ENCODE data around the gene ID1. TPM values are rescaled to one million over a fixed set of nuclear protein-coding genes. Genes with fewer than 3 reads are reported as not detected.

Gene ID1
- 1 to 10 TPM in 2 of 6 donors, under 1 TPM in 2, not detected in 2; 0.86 to 2.0 (median 1.1) TPM for polyA plus RNA-seq (ENCODE audit: low read depth in 6 of 6)

GRCh38 chr20:31605031-31605901 is at the start of gene ID1:
Gene ID1 (plus strand): TSS chr20:31605289. CDS start chr20:31605388, 99 bp downstream.
- no peaks in the 10 kb centered on the region for H3K36me3 Mint-ChIP-seq
- ATAC-seq (ENCODE audit: low read depth in 2 of 2) (peak; percentile 88 to 89), DNase-seq (peak; percentile 87)
- H3K4me1 Mint-ChIP-seq: peaks cover 12 to 28% (median 27%) of the 10 kb centered on the region in 3 donors
- H3K4me3 Mint-ChIP-seq: peak within 1 kb of the TSS; percentile 87 to 97 (median 95)
- H3K27ac Mint-ChIP-seq: peak within 1 kb of the TSS; percentile 61 to 94 (median 89)
- peaks cover 34 to 49% (median 45%) of the 10 kb centered on the region in 3 donors for H3K27me3 Mint-ChIP-seq
- no peaks in the 10 kb centered on the region for H3K9me3 Mint-ChIP-seq

- H3K27me3 Mint-ChIP-seq: no peaks in the 10 kb centered on the region
- H3K9me3 Mint-ChIP-seq: no peaks in the 10 kb centered on the region
- H3K4me1 Mint-ChIP-seq: peaks cover 0 to 7% (median 3%) of the 10 kb centered on the region in 3 donors
- no peak for DNase-seq
- H3K36me3 Mint-ChIP-seq: peaks cover 0 to 8% of the 10 kb centered on the region in 2 donors
- ATAC-seq (ENCODE audit: low read depth in 2 of 2): no peak
- no peak overlapping the region for H3K4me3 Mint-ChIP-seq
- peak overlapping the region in 3 of 6 donors; percentile 1 to 69 (median 44) for H3K27ac Mint-ChIP-seq
Measured at GRCh38 chr20:31559704-31560093, 45.4 kb upstream of the ID1 start.

- H3K4me3 Mint-ChIP-seq: no peak overlapping the region
- peak; percentile 58 for DNase-seq
Measured at GRCh38 chr20:31560094-31560745, 44.9 kb upstream of the ID1 start.

GRCh38 chr20:31560746-31561598 is 44.1 kb upstream of the ID1 start:
- Mint-ChIP-seq H3K27ac (peak overlapping the region in 1 of 6 donors; percentile 42), H3K27me3 (no peaks in the 10 kb centered on the region), H3K4me3 (no peak overlapping the region), H3K36me3 (peaks cover 0 to 8% of the 10 kb centered on the region in 2 donors), H3K9me3 (no peaks in the 10 kb centered on the region), H3K4me1 (peaks cover 0 to 7% (median 3%) of the 10 kb centered on the region in 3 donors)
- ATAC-seq (ENCODE audit: low read depth in 2 of 2): no peak
- no peak for DNase-seq

More at GRCh38 chr20:31560094-31560745, 44.9 kb upstream of the ID1 start:
- peak; percentile 63 to 70 for ATAC-seq (ENCODE audit: low read depth in 2 of 2)
- H3K9me3 Mint-ChIP-seq: no peaks in the 10 kb centered on the region
- no peaks in the 10 kb centered on the region for H3K27me3 Mint-ChIP-seq
- H3K27ac Mint-ChIP-seq: peak overlapping the region in 3 of 6 donors; percentile 32 to 69 (median 44)
- H3K36me3 Mint-ChIP-seq: peaks cover 0 to 8% of the 10 kb centered on the region in 2 donors
- peaks cover 0 to 7% (median 3%) of the 10 kb centered on the region in 3 donors for H3K4me1 Mint-ChIP-seq

- H3K27ac Mint-ChIP-seq: peak overlapping the region in 1 of 6 donors; percentile 36
- H3K9me3 Mint-ChIP-seq: no peaks in the 10 kb centered on the region
- H3K4me3 Mint-ChIP-seq: no peak overlapping the region
- H3K36me3 Mint-ChIP-seq: peaks cover 0 to 8% of the 10 kb centered on the region in 2 donors
- DNase-seq: no peak
- ATAC-seq (ENCODE audit: low read depth in 2 of 2): no peak
- H3K27me3 Mint-ChIP-seq: no peaks in the 10 kb centered on the region
- H3K4me1 Mint-ChIP-seq: peaks cover 1 to 14% (median 3%) of the 10 kb centered on the region in 3 donors
Measured at GRCh38 chr20:31562241-31562640, 42.8 kb upstream of the ID1 start.

GRCh38 chr20:31564284-31564683 is 40.8 kb upstream of the ID1 start:
- ATAC-seq (ENCODE audit: low read depth in 2 of 2): no peak
- DNase-seq: no peak
- Mint-ChIP-seq H3K27ac (no peak overlapping the region), H3K4me3 (no peak overlapping the region), H3K36me3 (peaks cover 0 to 8% of the 10 kb centered on the region in 2 donors), H3K4me1 (peaks cover 3 to 20% (median 4%) of the 10 kb centered on the region in 3 donors), H3K9me3 (no peaks in the 10 kb centered on the region), H3K27me3 (no peaks in the 10 kb centered on the region)

- H3K36me3 Mint-ChIP-seq: peaks cover 0 to 8% of the 10 kb centered on the region in 2 donors
- no peak overlapping the region for H3K4me3 Mint-ChIP-seq
- ATAC-seq (ENCODE audit: low read depth in 2 of 2) (no peak), DNase-seq (no peak)
- H3K4me1 Mint-ChIP-seq: peaks cover 4 to 13% (median 6%) of the 10 kb centered on the region in 3 donors
- H3K9me3 Mint-ChIP-seq: no peaks in the 10 kb centered on the region
- peak overlapping the region in 1 of 6 donors; percentile 3 for H3K27ac Mint-ChIP-seq
- H3K27me3 Mint-ChIP-seq: no peaks in the 10 kb centered on the region
Measured at GRCh38 chr20:31565699-31566318, 39.3 kb upstream of the ID1 start.

GRCh38 chr20:31566319-31566657 is 38.8 kb upstream of the ID1 start:
- Mint-ChIP-seq H3K27ac (peak overlapping the region in 2 of 6 donors; percentile 49 to 91), H3K9me3 (no peaks in the 10 kb centered on the region), H3K36me3 (peaks cover 0 to 8% of the 10 kb centered on the region in 2 donors), H3K4me3 (peak overlapping the region in 1 of 8 donors; percentile 56), H3K4me1 (peaks cover 4 to 13% (median 6%) of the 10 kb centered on the region in 3 donors), H3K27me3 (no peaks in the 10 kb centered on the region)
- DNase-seq (no peak), ATAC-seq (ENCODE audit: low read depth in 2 of 2) (no peak)

- no peak for ATAC-seq (ENCODE audit: low read depth in 2 of 2)
- Mint-ChIP-seq H3K27ac (peak overlapping the region in 2 of 6 donors; percentile 49 to 91), H3K4me3 (peak overlapping the region in 1 of 8 donors; percentile 56)
Measured at GRCh38 chr20:31566658-31567379, 38.3 kb upstream of the ID1 start.

GRCh38 chr20:31567380-31567720 is 37.7 kb upstream of the ID1 start:
- no peaks in the 10 kb centered on the region for H3K9me3 Mint-ChIP-seq
- DNase-seq: no peak
- H3K4me3 Mint-ChIP-seq: no peak overlapping the region
- H3K4me1 Mint-ChIP-seq: peaks cover 9 to 22% (median 11%) of the 10 kb centered on the region in 3 donors
- ATAC-seq (ENCODE audit: low read depth in 2 of 2): no peak
- H3K36me3 Mint-ChIP-seq: no peaks in the 10 kb centered on the region
- H3K27ac Mint-ChIP-seq: no peak overlapping the region
- H3K27me3 Mint-ChIP-seq: no peaks in the 10 kb centered on the region

More at GRCh38 chr20:31566658-31567379, 38.3 kb upstream of the ID1 start:
- no peak for DNase-seq
- peaks cover 4 to 17% (median 6%) of the 10 kb centered on the region in 3 donors for H3K4me1 Mint-ChIP-seq
- H3K36me3 Mint-ChIP-seq: peaks cover 0 to 5% of the 10 kb centered on the region in 2 donors
- no peaks in the 10 kb centered on the region for H3K9me3 Mint-ChIP-seq
- H3K27me3 Mint-ChIP-seq: no peaks in the 10 kb centered on the region

GRCh38 chr20:31568041-31568731 is 36.9 kb upstream of the ID1 start:
- ATAC-seq (ENCODE audit: low read depth in 2 of 2): no peak
- Mint-ChIP-seq H3K9me3 (no peaks in the 10 kb centered on the region), H3K27me3 (no peaks in the 10 kb centered on the region), H3K4me3 (no peak overlapping the region), H3K4me1 (peaks cover 11 to 27% (median 15%) of the 10 kb centered on the region in 3 donors), H3K36me3 (no peaks in the 10 kb centered on the region), H3K27ac (no peak overlapping the region)
- no peak for DNase-seq

GRCh38 chr20:31568773-31569162 is 36.3 kb upstream of the ID1 start:
- Mint-ChIP-seq H3K27ac (peak overlapping the region in 1 of 6 donors; percentile 54), H3K4me3 (no peak overlapping the region)
- ATAC-seq (ENCODE audit: low read depth in 2 of 2): no peak

More at GRCh38 chr20:31568773-31569162, 36.3 kb upstream of the ID1 start:
- H3K4me1 Mint-ChIP-seq: peaks cover 16 to 32% (median 20%) of the 10 kb centered on the region in 3 donors
- no peaks in the 10 kb centered on the region for H3K9me3 Mint-ChIP-seq
- no peaks in the 10 kb centered on the region for H3K36me3 Mint-ChIP-seq
- no peaks in the 10 kb centered on the region for H3K27me3 Mint-ChIP-seq
- no peak for DNase-seq

All from naive B cell (primary cell).